Neural progenitor cell (in vitro differentiated cells): ENCODE data around the gene CACNA1C. TPM values are rescaled to one million over a fixed set of nuclear protein-coding genes. Genes with fewer than 3 reads are reported as not detected.

ENCODE experiments used
- DNase-seq: peaks from one replicate; pipeline ENCODE4 v3.0.0-alpha.2; 2016; ENCODE audit warnings: low spot score
- H2AFZ ChIP-seq: fragments of 200-600 bp; sonication (generic); replicated peaks from 2 replicates; pipeline ENCODE4 v1.6.1; 2016; ENCODE audit warnings: antibody characterized with exemption
- H3F3A ChIP-seq: fragments of 200-600 bp; sonication (generic); 2 replicates; pipeline ENCODE4 v1.6.1; 2016; ENCODE audit warnings: antibody characterized with exemption, low read depth
- H3K27ac ChIP-seq: fragments of 200-600 bp; sonication (generic); 2 replicates; pipeline ENCODE4 v1.5.1; 2016; ENCODE audit warnings: mild to moderate bottlenecking
- H3K27me3 ChIP-seq: fragments of 200-600 bp; sonication (generic); 2 replicates; pipeline ENCODE4 v1.6.1; 2016; ENCODE audit warnings: mild to moderate bottlenecking, moderate library complexity
- H3K36me3 ChIP-seq: fragments of 200-600 bp; sonication (generic); 2 replicates; pipeline ENCODE4 v1.5.1; 2016
- H3K4me1 ChIP-seq: fragments of 200-600 bp; sonication (generic); 2 replicates; pipeline ENCODE4 v1.6.1; 2016; ENCODE audit warnings: mixed run types
- H3K4me2 ChIP-seq: fragments of 200-600 bp; sonication (generic); 2 replicates; pipeline ENCODE4 v1.6.1; 2016
- H3K4me3 ChIP-seq: fragments of 200-600 bp; sonication (generic); 2 replicates; pipeline ENCODE4 v1.5.1; 2016
- H3K79me2 ChIP-seq: fragments of 200-600 bp; sonication (generic); 2 replicates; pipeline ENCODE4 v1.6.1; 2016; ENCODE audit warnings: low read depth
- H3K9ac ChIP-seq: fragments of 200-600 bp; sonication (generic); 2 replicates; pipeline ENCODE4 v1.6.1; 2016
- H3K9me3 ChIP-seq: fragments of 200-600 bp; sonication (generic); 2 replicates; pipeline ENCODE4 v1.5.1; 2016; ENCODE audit warnings: low read depth
- H4K20me1 ChIP-seq: fragments of 200-600 bp; sonication (generic); 2 replicates; pipeline ENCODE4 v1.6.1; 2016; ENCODE audit warnings: low read depth
- H3K27ac Mint-ChIP-seq: 3 replicates; pipeline ENCODE4 v1.8.0; 2021; ENCODE audit warnings: mixed read lengths
- H3K27me3 Mint-ChIP-seq: 2 replicates; pipeline ENCODE4 v1.8.0; 2022; ENCODE audit warnings: low read depth, mild to moderate bottlenecking, inconsistent platforms, moderate library complexity, mixed read lengths; ENCODE audit not compliant: insufficient read depth
- H3K36me3 Mint-ChIP-seq: 3 replicates; pipeline ENCODE4 v1.8.0; 2021; ENCODE audit warnings: mixed read lengths
- H3K4me1 Mint-ChIP-seq: 3 replicates; pipeline ENCODE4 v1.8.0; 2021; ENCODE audit warnings: mixed read lengths
- H3K4me3 Mint-ChIP-seq: 3 replicates; pipeline ENCODE4 v1.8.0; 2021; ENCODE audit warnings: mild to moderate bottlenecking, moderate library complexity, mixed read lengths
- H3K9me3 Mint-ChIP-seq: 3 replicates; pipeline ENCODE4 v1.8.0; 2020; ENCODE audit warnings: mixed read lengths
- CTCF ChIP-seq: fragments of 200-600 bp; sonication (generic); IDR thresholded peaks from 2 replicates; pipeline ENCODE4 v1.5.1; 2017; ENCODE audit warnings: antibody characterized with exemption, mild to moderate bottlenecking
- EZH2 ChIP-seq: fragments of 200-600 bp; sonication (generic); IDR thresholded peaks from 2 replicates; pipeline ENCODE4 v1.6.1; 2017; ENCODE audit warnings: antibody characterized with exemption, mild to moderate bottlenecking, moderate library complexity
- EZH2phosphoT487 ChIP-seq: fragments of 200-600 bp; sonication (generic); IDR thresholded peaks from 2 replicates; pipeline ENCODE4 v1.6.1; 2017; ENCODE audit warnings: antibody characterized with exemption
- total RNA-seq: library from RNA; depleted of rRNA; stranded (reverse); fragments of >200 nt; gene quantifications from 2 replicates; pipeline ENCODE4 v1.2.3, GENCODE V29; 2015; ENCODE audit warnings: low replicate concordance

CACNA1C gene
- total RNA-seq, 1 donor from 2014 or later = 2.7 TPM

DNA sequence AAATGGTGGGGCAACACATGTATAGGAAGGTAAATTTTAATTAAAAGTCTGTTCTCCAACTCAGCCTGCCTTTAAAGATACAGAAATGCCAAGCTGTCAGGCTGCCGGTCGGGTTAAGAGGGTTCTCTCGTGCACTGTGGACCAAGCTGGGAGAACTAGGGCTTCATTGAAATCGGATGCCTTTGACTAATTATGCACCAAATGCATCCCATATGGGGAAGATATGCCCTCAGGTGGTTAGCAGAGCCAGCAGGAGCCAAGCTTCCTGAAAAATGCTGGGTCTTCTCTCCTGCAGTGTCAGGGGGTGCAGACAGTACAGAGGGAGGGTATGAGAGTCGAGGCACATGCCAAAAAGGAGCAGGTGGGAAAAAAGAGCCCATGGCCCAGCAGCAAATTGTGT, 236.1 kb downstream of the CACNA1C start:
- Histone ChIP-seq H3K9me3 (no peaks in the 10 kb centered on the region), H3K79me2 (no peaks in the 10 kb centered on the region), H3K27me3 (no peaks in the 10 kb centered on the region), H3K9ac (no peak overlapping the region), H3K4me3 (no peak overlapping the region), H3K27ac (no peak overlapping the region), H3K36me3 (no peaks in the 10 kb centered on the region), H4K20me1 (no peaks in the 10 kb centered on the region), H3F3A (no peaks in the 10 kb centered on the region), H3K4me2 (no peak overlapping the region), H3K4me1 (no peaks in the 10 kb centered on the region), H2AFZ (no peak overlapping the region)
- H3K4me1 Mint-ChIP-seq = peaks cover 36% of the 10 kb centered on the region
- no peak overlapping the region for H3K4me3 Mint-ChIP-seq
- no peak overlapping the region for H3K27ac Mint-ChIP-seq
- no peaks in the 10 kb centered on the region for H3K36me3 Mint-ChIP-seq
- H3K9me3 Mint-ChIP-seq = no peaks in the 10 kb centered on the region
- DNase-seq = no peak
- peaks cover 5% of the 10 kb centered on the region for H3K27me3 Mint-ChIP-seq
- no peak for TF ChIP-seq EZH2
- no peak for TF ChIP-seq CTCF
- no peak for TF ChIP-seq EZH2phosphoT487

- Histone ChIP-seq H3K4me3 (no peak overlapping the region), H3F3A (no peaks in the 10 kb centered on the region), H3K4me2 (no peak overlapping the region), H3K9ac (no peak overlapping the region), H3K27me3 (no peaks in the 10 kb centered on the region), H3K9me3 (no peaks in the 10 kb centered on the region), H3K27ac (no peak overlapping the region), H3K36me3 (no peaks in the 10 kb centered on the region), H4K20me1 (no peaks in the 10 kb centered on the region), H3K4me1 (no peaks in the 10 kb centered on the region), H3K79me2 (no peaks in the 10 kb centered on the region), H2AFZ (no peak overlapping the region)
- Mint-ChIP-seq H3K9me3 (no peaks in the 10 kb centered on the region), H3K36me3 (no peaks in the 10 kb centered on the region), H3K4me1 (peaks cover 29% of the 10 kb centered on the region), H3K27me3 (peaks cover 5% of the 10 kb centered on the region), H3K27ac (no peak overlapping the region), H3K4me3 (no peak overlapping the region)
- DNase-seq = no peak
- TF ChIP-seq EZH2 (no peak), EZH2phosphoT487 (no peak), CTCF (no peak)
Measured at GRCh38 chr12:2289525-2289924, 236.7 kb downstream of the CACNA1C start.

DNA sequence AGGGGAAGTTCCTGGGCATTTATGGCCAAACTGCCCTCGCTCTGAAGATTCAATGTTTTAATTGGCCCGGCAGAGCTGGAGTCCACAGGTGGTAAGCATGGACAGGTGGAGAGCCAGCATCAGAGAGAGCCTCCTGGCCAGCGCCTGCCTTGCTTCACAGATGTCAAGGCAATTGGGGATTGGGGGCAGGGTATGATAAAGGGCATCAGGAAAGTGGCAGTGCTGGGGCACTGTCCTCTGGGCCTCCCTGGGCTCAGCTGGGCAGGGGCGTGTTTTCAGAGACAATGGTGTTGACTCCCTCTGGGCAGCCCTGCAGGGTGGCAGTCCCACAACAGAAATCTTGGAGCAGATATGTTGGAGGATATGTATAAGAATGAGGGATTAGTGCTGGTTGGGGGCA, 237.3 kb downstream of the CACNA1C start:
- peaks cover 3% of the 10 kb centered on the region for H3K27me3 Mint-ChIP-seq
- DNase-seq = no peak
- H3K4me1 Mint-ChIP-seq = peaks cover 27% of the 10 kb centered on the region
- H4K20me1 ChIP-seq = no peaks in the 10 kb centered on the region
- no peak for TF ChIP-seq EZH2
- no peak for TF ChIP-seq CTCF
- TF ChIP-seq EZH2phosphoT487 = no peak
- H3F3A ChIP-seq = no peaks in the 10 kb centered on the region
- no peak overlapping the region for H3K4me2 ChIP-seq
- H3K4me1 ChIP-seq = no peaks in the 10 kb centered on the region
- no peaks in the 10 kb centered on the region for H3K27me3 ChIP-seq
- no peak overlapping the region for H3K4me3 Mint-ChIP-seq
- H3K27ac Mint-ChIP-seq = no peak overlapping the region
- H3K4me3 ChIP-seq = no peak overlapping the region
- H3K79me2 ChIP-seq = no peaks in the 10 kb centered on the region
- no peaks in the 10 kb centered on the region for H3K9me3 Mint-ChIP-seq
- H2AFZ ChIP-seq = no peak overlapping the region
- no peak overlapping the region for H3K27ac ChIP-seq
- no peaks in the 10 kb centered on the region for H3K9me3 ChIP-seq
- no peak overlapping the region for H3K9ac ChIP-seq
- no peaks in the 10 kb centered on the region for H3K36me3 Mint-ChIP-seq
- no peaks in the 10 kb centered on the region for H3K36me3 ChIP-seq
